K562 treated with DMSO at 1 percent for 24 hours (cell line): Measurements from ENCODE around the gene PDE6G. TPM values are rescaled to one million over a fixed set of nuclear protein-coding genes. Genes with fewer than 3 reads are reported as not detected.

ENCODE experiments used
- total RNA-seq: library from RNA; unstranded; fragments of 300-600 nt; gene quantifications from 2 replicates; pipeline ENCODE4 v1.2.3, GENCODE V29; 2022; ENCODE audit warnings: low read depth; ENCODE audit not compliant: insufficient read depth

The PDE6G gene
- not detected in 2 replicates for total RNA-seq

DNA sequence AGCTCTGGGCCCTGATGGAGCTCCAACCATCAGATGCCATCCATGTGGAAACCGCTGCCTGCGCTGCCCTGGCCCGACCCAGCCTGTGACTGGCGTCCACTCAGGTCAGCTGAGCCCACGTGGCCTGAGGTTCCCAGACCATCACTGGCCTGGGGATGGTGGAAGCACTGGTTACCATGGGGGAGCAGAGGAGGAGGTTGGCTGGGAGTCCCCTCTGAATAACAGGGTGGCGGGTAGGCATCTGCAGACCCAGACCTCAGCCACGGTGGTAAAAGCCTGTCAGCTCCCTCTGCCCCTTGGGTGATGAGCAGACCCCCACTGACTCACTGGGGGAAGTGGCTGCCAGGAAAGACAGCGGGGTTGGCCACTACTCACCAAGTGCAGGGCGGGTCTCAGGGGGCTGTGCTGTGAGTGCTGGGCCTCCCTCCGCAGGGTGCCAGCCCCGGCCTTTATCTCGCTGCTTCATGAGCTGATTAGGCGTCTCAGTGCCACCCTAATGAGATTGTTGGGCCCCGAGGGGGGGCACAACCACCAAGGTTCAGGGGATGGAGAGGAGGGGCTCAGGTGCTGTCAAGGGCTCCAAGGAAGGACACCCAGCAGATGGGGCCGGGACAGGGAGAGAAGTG is at the start of gene PDE6G:
Gene PDE6G (minus strand): TSS at position 425 of the 626 bp plus-strand sequence. CDS start 3,237 bp downstream, outside the sequence.

DNA sequence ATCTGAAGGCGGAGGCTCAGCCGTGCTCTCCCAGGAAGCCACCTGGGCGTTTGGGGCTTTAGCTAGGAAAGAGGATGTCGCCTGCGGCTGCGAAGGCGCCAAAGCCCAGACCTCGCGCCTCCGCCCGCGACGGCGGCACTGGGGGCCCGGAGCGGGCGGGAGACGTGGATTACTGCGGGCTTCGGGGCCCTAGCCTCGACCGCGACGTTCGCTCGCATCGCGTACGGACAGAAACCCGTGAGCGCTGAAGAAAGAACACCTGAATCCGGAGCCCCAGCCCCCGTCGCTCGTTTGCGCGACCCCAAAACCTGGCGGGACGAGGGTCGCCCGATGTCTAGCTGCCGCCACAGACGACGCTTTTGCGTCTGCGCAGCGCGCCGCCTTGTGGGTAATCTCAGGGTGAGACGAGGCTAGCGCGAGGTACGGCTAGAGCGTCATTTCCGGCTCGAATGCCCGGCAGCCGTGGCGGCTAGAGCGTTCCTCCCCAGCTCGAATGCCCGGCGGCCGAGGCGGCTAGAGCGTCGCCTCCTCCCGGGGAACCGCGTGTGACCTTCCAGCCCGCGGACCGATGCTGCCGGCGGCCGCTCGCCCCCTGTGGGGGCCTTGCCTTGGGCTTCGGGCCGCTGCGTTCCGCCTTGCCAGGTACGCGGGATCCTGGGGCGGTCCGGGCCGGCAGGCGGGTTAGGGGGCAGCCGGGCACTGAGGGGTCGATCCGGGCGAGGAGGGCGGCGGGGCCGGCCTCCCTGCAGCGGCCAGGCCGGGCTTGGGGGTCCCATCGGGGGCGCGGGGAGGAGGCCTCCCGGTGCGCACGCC is 46.8 kb upstream of the PDE6G start, which contains the start of gene MRPL12:
Gene MRPL12 (plus strand): TSS at position 434 of the 813 bp plus-strand sequence. CDS start 135 bp downstream, at position 569.

DNA sequence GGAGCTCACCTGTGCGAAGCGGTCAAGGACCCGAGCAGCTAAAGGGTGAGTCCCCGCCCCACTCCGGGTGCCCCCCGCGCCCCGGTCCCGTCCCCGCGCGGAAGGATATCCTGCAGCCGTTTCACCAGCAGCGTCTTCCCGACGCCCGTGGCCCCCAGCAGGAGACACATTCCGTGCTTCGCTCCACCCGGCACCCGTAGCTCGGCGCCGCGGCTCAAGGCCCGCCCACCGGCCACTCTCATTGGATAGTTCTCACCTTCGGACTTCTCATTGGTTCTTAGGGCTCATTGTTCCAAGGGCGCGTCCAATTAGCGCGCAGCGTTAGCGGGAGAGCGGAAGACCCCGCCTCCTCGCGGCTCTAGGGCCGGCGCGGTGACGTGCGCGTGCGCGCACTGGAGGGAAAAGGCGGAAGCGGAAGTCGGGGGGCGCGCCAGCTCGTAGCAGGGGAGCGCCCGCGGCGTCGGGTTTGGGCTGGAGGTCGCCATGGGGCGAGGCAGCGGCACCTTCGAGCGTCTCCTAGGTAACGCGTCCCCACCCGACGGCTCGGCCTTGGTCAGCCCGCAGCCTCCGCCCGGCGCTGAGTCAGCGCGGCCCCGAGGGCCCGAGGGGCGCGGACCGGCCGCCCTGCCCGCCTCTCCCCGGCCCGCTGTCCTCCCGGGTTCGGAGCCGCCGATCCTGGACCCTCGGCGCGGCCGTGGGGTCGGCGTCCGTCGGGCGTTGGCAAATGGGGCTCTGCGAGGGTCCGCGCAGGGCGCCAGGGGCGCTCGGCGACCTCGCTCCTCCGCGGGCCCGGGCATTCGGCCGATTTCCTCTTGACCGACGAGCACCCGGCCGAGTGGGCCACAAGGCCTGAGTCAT is 27.5 kb upstream of the PDE6G start, which contains the start of the genes ARL16 and HGS:
Gene ARL16 (minus strand): TSS at position 214 of the 858 bp plus-strand sequence. CDS start 44 bp downstream, at position 170.
Gene HGS (plus strand): TSS at position 428 of the 858 bp plus-strand sequence. CDS start 56 bp downstream, at position 484.

DNA sequence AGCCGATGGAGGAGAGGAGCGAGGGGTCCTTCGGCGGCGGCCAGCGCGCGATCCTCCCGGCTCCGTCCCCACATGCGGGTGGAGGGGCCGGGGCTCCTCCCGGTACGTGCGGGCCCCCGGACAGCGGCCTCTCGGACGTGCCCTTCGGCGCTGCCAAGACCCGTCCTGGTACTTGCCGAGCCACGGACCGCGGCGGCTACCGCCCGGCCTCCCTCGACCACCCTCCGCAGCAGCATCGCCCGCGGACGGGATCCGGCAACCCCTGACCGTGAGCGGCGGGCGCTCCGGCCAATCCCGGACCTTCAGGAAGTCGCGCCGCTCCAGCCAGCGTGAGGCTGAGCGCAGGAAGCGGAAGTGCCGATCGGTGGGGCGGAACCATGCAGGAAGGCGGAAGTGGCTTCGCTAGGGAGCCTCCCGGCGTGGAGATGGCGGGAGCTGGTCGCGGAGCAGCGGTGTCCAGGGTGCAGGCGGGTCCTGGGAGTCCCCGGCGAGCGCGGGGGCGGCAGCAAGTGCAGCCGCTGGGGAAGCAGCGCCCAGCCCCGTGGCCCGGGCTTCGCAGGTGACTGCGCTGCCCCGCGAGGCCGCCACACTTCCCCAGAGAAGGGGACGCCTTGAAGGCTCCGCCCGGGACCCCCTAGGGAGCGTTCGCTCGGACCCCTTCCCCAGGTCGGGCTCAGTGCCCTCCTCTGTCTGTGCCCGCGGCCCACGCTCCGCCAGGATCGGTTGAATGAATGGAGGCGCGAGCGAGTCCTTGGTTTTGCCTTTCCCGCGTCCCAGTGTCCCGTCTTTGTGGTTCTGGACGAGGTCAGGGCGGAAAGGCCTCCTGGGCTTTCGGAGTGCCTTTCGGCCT is 10.2 kb upstream of the PDE6G start, which contains the start of the genes CCDC137 and OXLD1:
Gene CCDC137 (plus strand): TSS at position 396 of the 850 bp plus-strand sequence. CDS start 30 bp downstream, at position 426.
Gene OXLD1 (minus strand): TSS at position 264 of the 850 bp plus-strand sequence. CDS start 28 bp downstream, at position 236.

DNA sequence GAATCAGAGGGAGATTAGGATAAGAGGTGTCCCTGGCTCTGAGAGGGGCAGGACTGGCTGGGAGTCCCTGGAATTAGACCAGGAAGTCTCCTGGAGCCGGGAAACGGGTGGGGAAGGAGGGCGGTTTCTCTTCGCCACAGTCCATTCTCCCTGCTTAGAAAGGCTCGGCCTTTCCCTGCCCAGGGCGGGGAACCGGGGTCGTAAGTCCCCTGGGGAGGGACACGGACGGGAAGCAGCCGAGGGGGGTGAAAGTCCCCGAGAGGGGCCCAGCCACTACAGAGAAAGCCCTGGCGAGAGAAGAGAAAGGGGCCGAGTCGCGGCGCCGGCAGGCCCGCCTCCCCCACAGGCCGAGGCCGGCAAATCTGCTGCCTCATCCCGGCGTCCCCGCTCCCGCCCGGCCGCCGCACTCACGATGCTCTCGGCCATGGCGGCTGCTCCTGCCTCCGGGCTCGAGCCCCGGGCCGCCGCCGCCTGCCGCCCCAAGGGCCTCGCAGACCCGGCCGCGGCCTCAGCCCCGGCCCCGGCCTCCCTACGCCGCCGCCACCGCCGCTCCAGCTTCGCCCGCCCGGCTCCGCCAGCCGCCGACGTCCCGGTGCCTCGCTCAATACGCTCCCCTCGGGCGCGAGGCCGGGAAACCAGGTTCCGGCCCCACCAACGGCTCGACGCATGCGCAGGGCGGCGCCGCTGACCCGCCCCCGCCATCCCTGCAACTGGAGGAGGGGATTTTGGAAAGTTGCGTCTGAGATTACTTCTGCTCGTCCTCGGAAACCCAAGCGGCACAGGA is 19.6 kb downstream of the PDE6G start, which contains the start of the genes NPLOC4 and TSPAN10:
Gene NPLOC4 (minus strand): TSS at position 608 of the 784 bp plus-strand sequence. CDS start 182 bp downstream, at position 426.
Gene TSPAN10 (plus strand): TSS at position 692 of the 784 bp plus-strand sequence. CDS start 5,217 bp downstream, outside the sequence.

Other genes with a start within 250 kb of the PDE6G start
- 1,611 and 1,834 TPM in 2 replicates for gene ACTG1, start 143.7 kb downstream of the PDE6G start, total RNA-seq
- gene FSCN2, start 128.2 kb downstream of the PDE6G start, total RNA-seq = 0.32 TPM in 1 of 2 replicates, not detected in the other
- gene FAAP100, start 104.2 kb downstream of the PDE6G start, total RNA-seq = 25.2 and 31.7 TPM in 2 replicates
- gene NPLOC4, start 19.4 kb downstream of the PDE6G start, total RNA-seq = 121 and 124 TPM in 2 replicates
- gene TSPAN10, start 19.3 kb downstream of the PDE6G start, total RNA-seq = 0.95 and 1.4 TPM in 2 replicates
- 131 and 152 TPM in 2 replicates for gene OXLD1, start 10.1 kb upstream of the PDE6G start, total RNA-seq
- gene CCDC137, start 10.2 kb upstream of the PDE6G start, total RNA-seq = 38.7 and 44.1 TPM in 2 replicates
- 23.5 and 24.0 TPM in 2 replicates for gene ARL16, start 27.3 kb upstream of the PDE6G start, total RNA-seq
- gene HGS, start 27.5 kb upstream of the PDE6G start, total RNA-seq = 113 and 135 TPM in 2 replicates
- gene MRPL12, start 46.8 kb upstream of the PDE6G start, total RNA-seq = 103 and 127 TPM in 2 replicates
- 86.5 and 86.6 TPM in 2 replicates for gene SLC25A10, start 55.7 kb upstream of the PDE6G start, total RNA-seq
- not detected in 2 replicates for gene GCGR, start 147.6 kb upstream of the PDE6G start, total RNA-seq
- gene MCRIP1, start 176.7 kb upstream of the PDE6G start, total RNA-seq = 252 and 259 TPM in 2 replicates
- 1.0 TPM in 1 of 2 replicates, not detected in the other for gene PPP1R27, start 178.5 kb upstream of the PDE6G start, total RNA-seq
- gene P4HB, start 204.0 kb upstream of the PDE6G start, total RNA-seq = 656 and 712 TPM in 2 replicates
- 324 and 357 TPM in 2 replicates for gene ARHGDIA, start 214.8 kb upstream of the PDE6G start, total RNA-seq
- 140 and 157 TPM in 2 replicates for gene ALYREF, start 235.0 kb upstream of the PDE6G start, total RNA-seq
- 618 and 662 TPM in 2 replicates for gene ANAPC11, start 235.2 kb upstream of the PDE6G start, total RNA-seq
- gene NPB, start 245.7 kb upstream of the PDE6G start, total RNA-seq = 3.9 and 5.7 TPM in 2 replicates